Mesenchymal stem cell (in vitro differentiated cells and primary cell): Measurements from ENCODE around the gene FEM1B.

Source experiments
- DNase-seq: peaks from one replicate; pipeline ENCODE4 v3.0.0-alpha.2; 2013
- H2AFZ ChIP-seq: one replicate; pipeline ENCODE4 v1.6.1; 2013; ENCODE audit warnings: low read depth, mild to moderate bottlenecking, control low read depth, inconsistent platforms, low read length, moderate library complexity
- H2AK5ac ChIP-seq: 2 replicates; pipeline ENCODE4 v1.6.1; 2013; ENCODE audit warnings: low read length, moderate library complexity, mild to moderate bottlenecking, inconsistent platforms; ENCODE audit not compliant: severe bottlenecking
- H2BK120ac ChIP-seq: one replicate; pipeline ENCODE4 v1.6.1; 2013; ENCODE audit warnings: low read depth, mild to moderate bottlenecking, inconsistent platforms, low read length, moderate library complexity
- H2BK12ac ChIP-seq, 2 experiments: one replicate each; pipeline ENCODE4 v1.6.1; 2013; ENCODE audit warnings: inconsistent platforms in 2 of 2, low read length in 2 of 2, mild to moderate bottlenecking in 2 of 2, moderate library complexity in 2 of 2, control low read depth in 1 of 2
- H2BK15ac ChIP-seq: one replicate; pipeline ENCODE4 v1.6.1; 2013; ENCODE audit warnings: mild to moderate bottlenecking, low read depth, inconsistent platforms; ENCODE audit not compliant: poor library complexity, severe bottlenecking
- H2BK5ac ChIP-seq: 2 replicates; pipeline ENCODE4 v1.6.1; 2013; ENCODE audit warnings: low read depth, mild to moderate bottlenecking, low read length, control low read depth, inconsistent platforms; ENCODE audit not compliant: poor library complexity, severe bottlenecking
- H3K14ac ChIP-seq, 2 experiments: one replicate each; pipeline ENCODE4 v1.6.1; 2013; ENCODE audit warnings: inconsistent platforms in 2 of 2, low read length in 2 of 2, control low read depth in 1 of 2, mild to moderate bottlenecking in 1 of 2, moderate library complexity in 1 of 2
- H3K18ac ChIP-seq, 2 experiments: one replicate each; pipeline ENCODE4 v1.6.1; 2013; ENCODE audit warnings: inconsistent platforms in 2 of 2, low read length in 2 of 2, control low read depth in 1 of 2, low read depth in 1 of 2, mild to moderate bottlenecking in 1 of 2
- H3K23ac ChIP-seq, 2 experiments: one replicate each; pipeline ENCODE4 v1.6.1; 2013; ENCODE audit warnings: inconsistent platforms in 2 of 2, low read length in 2 of 2, mild to moderate bottlenecking in 2 of 2, moderate library complexity in 2 of 2, control low read depth in 1 of 2
- H3K27ac ChIP-seq: 2 replicates; pipeline ENCODE4 v1.5.1; 2013; ENCODE audit warnings: mild to moderate bottlenecking, moderate library complexity, low read length, control low read depth, inconsistent platforms; ENCODE audit not compliant: poor library complexity, severe bottlenecking
- H3K27me3 ChIP-seq, 2 experiments: 2 replicates each; pipeline versions ENCODE4 v1.6.1 to v1.7.0; 2013; ENCODE audit warnings: low read length in 2 of 2, mild to moderate bottlenecking in 2 of 2, moderate library complexity in 2 of 2, control low read depth in 1 of 2, inconsistent platforms in 1 of 2; ENCODE audit not compliant: control insufficient read depth in 1 of 2, insufficient read depth in 1 of 2
- H3K36me3 ChIP-seq, 2 experiments: 2 replicates each; pipeline versions ENCODE4 v1.6.1 to v1.7.0; 2013; ENCODE audit warnings: low read length in 2 of 2, control low read depth in 1 of 2, inconsistent platforms in 1 of 2, low read depth in 1 of 2, mild to moderate bottlenecking in 1 of 2; ENCODE audit not compliant: insufficient read depth in 2 of 2, control insufficient read depth in 1 of 2
- H3K4ac ChIP-seq, 2 experiments: one replicate each; pipeline ENCODE4 v1.6.1; 2013; ENCODE audit warnings: inconsistent platforms in 2 of 2, low read length in 2 of 2, mild to moderate bottlenecking in 2 of 2, moderate library complexity in 2 of 2, control low read depth in 1 of 2, low read depth in 1 of 2
- H3K4me1 ChIP-seq: 2 replicates; pipeline ENCODE4 v1.6.1; 2013; ENCODE audit warnings: low read depth, low read length, control low read depth; ENCODE audit not compliant: control insufficient read depth, insufficient read depth
- H3K4me2 ChIP-seq: 2 replicates; pipeline ENCODE4 v1.6.1; 2013; ENCODE audit warnings: low read length, mild to moderate bottlenecking, inconsistent platforms; ENCODE audit not compliant: poor library complexity, severe bottlenecking
- H3K4me3 ChIP-seq, 2 experiments: 2 replicates each; pipeline versions ENCODE4 v1.5.1 to v1.7.0; 2013; ENCODE audit warnings: low read length in 2 of 2, mild to moderate bottlenecking in 2 of 2, control low read depth in 1 of 2, low read depth in 1 of 2; ENCODE audit not compliant: insufficient read depth in 1 of 2
- H3K79me1 ChIP-seq: replicated peaks from 2 replicates; pipeline ENCODE4 v1.6.1; 2013; ENCODE audit warnings: mild to moderate bottlenecking, control low read depth, low read length, inconsistent platforms; ENCODE audit not compliant: poor library complexity, severe bottlenecking
- H3K9ac ChIP-seq: 2 replicates; pipeline ENCODE4 v1.7.0; 2013; ENCODE audit warnings: mild to moderate bottlenecking, low read length, moderate library complexity
- H3K9me3 ChIP-seq: 2 replicates; pipeline ENCODE4 v1.7.0; 2013; ENCODE audit warnings: mild to moderate bottlenecking, low read length; ENCODE audit not compliant: control insufficient read depth
- H4K8ac ChIP-seq: one replicate; pipeline ENCODE4 v1.6.1; 2013; ENCODE audit warnings: inconsistent platforms, mild to moderate bottlenecking, low read length, moderate library complexity
- H4K91ac ChIP-seq: one replicate; pipeline ENCODE4 v1.6.1; 2013; ENCODE audit warnings: mild to moderate bottlenecking, low read length, inconsistent platforms
- whole genome bisulfite sequencing: methylation state at CpG from one replicate; pipeline ENCODE4 v1.1.7; 2013; ENCODE audit warnings: mixed read lengths; 5-methylcytosine and 5-hydroxymethylcytosine counted together

Gene FEM1B

GRCh38 chr15:68276668-68277067 is 877 bp upstream of the FEM1B start:
- no peaks in the 10 kb centered on the region for H3K27me3 ChIP-seq
- DNase-seq = no peak
- H4K8ac ChIP-seq = peak overlapping the region; percentile 54
- peak overlapping the region; percentile 88 for H3K4me2 ChIP-seq
- no peak overlapping the region for H3K14ac ChIP-seq
- H3K4me3 ChIP-seq = peak overlapping the region in 1 of 2 experiments; percentile 98
- H3K27ac ChIP-seq = peak overlapping the region; percentile 95
- peaks cover 0 to 12% of the 10 kb centered on the region in 2 experiments for H3K36me3 ChIP-seq
- peak overlapping the region in 1 of 2 experiments; percentile 18 for H2BK12ac ChIP-seq
- H3K9ac ChIP-seq = peak overlapping the region; percentile 99
- H3K4ac ChIP-seq = no peak overlapping the region
- peak overlapping the region; percentile 67 for H2AK5ac ChIP-seq
- H2BK120ac ChIP-seq = peak overlapping the region; percentile 59
- 58% methylated on average over 3 of the region's 3 CpGs for WGBS
- H3K79me1 ChIP-seq = peaks cover 8% of the 10 kb centered on the region
- peak overlapping the region in 1 of 2 experiments; percentile 34 for H3K18ac ChIP-seq
- no peak overlapping the region for H2BK15ac ChIP-seq
- H2BK5ac ChIP-seq = no peak overlapping the region
- no peak overlapping the region for H2AFZ ChIP-seq
- no peaks in the 10 kb centered on the region for H3K9me3 ChIP-seq
- peaks cover 8% of the 10 kb centered on the region for H3K4me1 ChIP-seq
- no peak overlapping the region for H4K91ac ChIP-seq
- H3K23ac ChIP-seq = no peak overlapping the region

GRCh38 chr15:68277131-68277602 is 378 bp upstream of the FEM1B start:
- Histone ChIP-seq H3K23ac (peak overlapping the region in 1 of 2 experiments; percentile 79), H4K91ac (peak overlapping the region; percentile 94), H3K4me1 (peaks cover 5% of the 10 kb centered on the region), H2BK15ac (peak overlapping the region; percentile 88), H3K27ac (peak overlapping the region; percentile 95), H3K9me3 (no peaks in the 10 kb centered on the region), H2AFZ (peak overlapping the region; percentile 68), H3K79me1 (peaks cover 8% of the 10 kb centered on the region), H3K4me3 (peak overlapping the region; percentile 90 to 98), H2BK5ac (peak overlapping the region; percentile 32), H3K27me3 (no peaks in the 10 kb centered on the region), H3K36me3 (peaks cover 0 to 12% of the 10 kb centered on the region in 2 experiments), H2AK5ac (no peak overlapping the region), H3K14ac (no peak overlapping the region), H3K4ac (peak overlapping the region in 1 of 2 experiments; percentile 84), H3K18ac (peak overlapping the region; percentile 81 to 99), H4K8ac (peak overlapping the region; percentile 99), H3K4me2 (peak overlapping the region; percentile 88), H3K9ac (peak overlapping the region; percentile 99), H2BK12ac (peak overlapping the region in 1 of 2 experiments; percentile 12), H2BK120ac (peak overlapping the region; percentile 59)
- 3% methylated on average over 22 of the region's 25 CpGs for WGBS
- no peak for DNase-seq

GRCh38 chr15:68278345-68278594 is 725 bp downstream of the FEM1B start:
- peak overlapping the region in 1 of 2 experiments; percentile 99 for H3K14ac ChIP-seq

GRCh38 chr15:68278595-68279405 is 1.3 kb downstream of the FEM1B start:
- Histone ChIP-seq H3K79me1 (peaks cover 8% of the 10 kb centered on the region), H2BK15ac (no peak overlapping the region), H3K27ac (peak overlapping the region; percentile 84), H3K23ac (peak overlapping the region; percentile 67 to 96), H2BK120ac (no peak overlapping the region), H2AK5ac (peak overlapping the region; percentile 30), H3K27me3 (no peaks in the 10 kb centered on the region), H3K36me3 (peaks cover 0 to 12% of the 10 kb centered on the region in 2 experiments), H3K9me3 (no peaks in the 10 kb centered on the region), H3K4ac (peak overlapping the region; percentile 83 to 98), H4K8ac (peak overlapping the region; percentile 95), H2AFZ (peak overlapping the region; percentile 7), H4K91ac (peak overlapping the region; percentile 93), H3K14ac (peak overlapping the region in 1 of 2 experiments; percentile 99), H3K4me1 (peaks cover 3% of the 10 kb centered on the region), H2BK12ac (peak overlapping the region in 1 of 2 experiments; percentile 79), H2BK5ac (no peak overlapping the region), H3K4me3 (peak overlapping the region; percentile 90 to 98), H3K9ac (peak overlapping the region; percentile 99), H3K4me2 (peak overlapping the region; percentile 88), H3K18ac (peak overlapping the region; percentile 97 to 99)
- peak; percentile 51 for DNase-seq
- 4% methylated on average over 22 of the region's 23 CpGs for WGBS

More at GRCh38 chr15:68278345-68278594, 725 bp downstream of the FEM1B start:
- peak overlapping the region; percentile 83 to 98 for H3K4ac ChIP-seq
- H3K4me3 ChIP-seq = peak overlapping the region; percentile 90 to 98
- no peak overlapping the region for H2AK5ac ChIP-seq
- under 1% methylated on average over 22 of the region's 22 CpGs for WGBS
- peak overlapping the region; percentile 99 for H3K9ac ChIP-seq
- H3K79me1 ChIP-seq = peaks cover 8% of the 10 kb centered on the region
- peak overlapping the region; percentile 45 for H2BK5ac ChIP-seq
- peak overlapping the region; percentile 84 for H3K27ac ChIP-seq
- H3K18ac ChIP-seq = peak overlapping the region; percentile 97 to 99
- H3K4me2 ChIP-seq = peak overlapping the region; percentile 88
- peak overlapping the region; percentile 64 for H2BK120ac ChIP-seq
- H4K8ac ChIP-seq = peak overlapping the region; percentile 95
- H2BK12ac ChIP-seq = peak overlapping the region in 1 of 2 experiments; percentile 79
- DNase-seq = peak; percentile 82
- peaks cover 3% of the 10 kb centered on the region for H3K4me1 ChIP-seq
- H3K23ac ChIP-seq = peak overlapping the region; percentile 67 to 96
- peak overlapping the region; percentile 7 for H2AFZ ChIP-seq
- H3K27me3 ChIP-seq = no peaks in the 10 kb centered on the region
- no peaks in the 10 kb centered on the region for H3K9me3 ChIP-seq
- peaks cover 0 to 12% of the 10 kb centered on the region in 2 experiments for H3K36me3 ChIP-seq
- H4K91ac ChIP-seq = peak overlapping the region; percentile 93
- H2BK15ac ChIP-seq = peak overlapping the region; percentile 87
